IMR-90 (cell line): ENCODE measurements around the gene CTRL. TPM values are rescaled to one million over a fixed set of nuclear protein-coding genes. Genes with fewer than 3 reads are reported as not detected.

ENCODE experiments used
- ATAC-seq: fragments of 200-7000 bp; cut with Tn5 transposase; 2 replicates; pipeline ENCODE4 v1.9.1; 2020; ENCODE audit warnings: low read depth, mild to moderate bottlenecking, moderate library complexity
- BruUV-seq: library from RNA; stranded (reverse); fragments of 400-500 nt; replicated peaks from 2 replicates; lab custom pipeline; 2021; lab: Mats Ljungman, UMichigan
- CTCF ChIA-PET: fragments of 300-600 bp; formaldehyde crosslinking; extraction: SDS; loops from one replicate; lab custom pipeline; 2021; ENCODE audit warnings: antibody characterized with exemption; lab: Yijun Ruan, JAX
- POLR2A ChIA-PET: fragments of 300-600 bp; sonication (Branson Sonifier 250); formaldehyde crosslinking; loops from one replicate; lab custom pipeline; 2022; ENCODE audit warnings: antibody characterized with exemption; ENCODE audit not compliant: unreplicated experiment; lab: Charles Lee
- DNase-seq: peaks from one replicate; pipeline ENCODE4 v3.0.0; 2013
- H2AFZ ChIP-seq: replicated peaks from 2 replicates; pipeline ENCODE3; 2013; ENCODE audit warnings: low read length, mild to moderate bottlenecking; ENCODE audit not compliant: poor library complexity
- H2AK5ac ChIP-seq: 2 replicates; pipeline ENCODE4 v1.6.1; 2013; ENCODE audit warnings: low read depth, low read length, inconsistent platforms
- H2AK9ac ChIP-seq: replicated peaks from 2 replicates; pipeline ENCODE3; 2013; ENCODE audit warnings: mild to moderate bottlenecking, low read depth, low read length, moderate library complexity; ENCODE audit not compliant: poor library complexity
- H2BK120ac ChIP-seq: 2 replicates; pipeline ENCODE4 v1.6.1; 2013; ENCODE audit warnings: low read depth, low read length, inconsistent platforms
- H2BK15ac ChIP-seq: 3 replicates; pipeline ENCODE4 v1.6.1; 2013; ENCODE audit warnings: low read depth, low read length, inconsistent platforms
- H2BK20ac ChIP-seq: 2 replicates; pipeline ENCODE4 v1.6.1; 2013; ENCODE audit warnings: low read depth, mild to moderate bottlenecking, inconsistent platforms, low read length, moderate library complexity
- H2BK5ac ChIP-seq: 2 replicates; pipeline ENCODE4 v1.6.1; 2013; ENCODE audit warnings: mild to moderate bottlenecking, low read depth, low read length, inconsistent platforms; ENCODE audit not compliant: poor library complexity, severe bottlenecking
- H3K14ac ChIP-seq: replicated peaks from 2 replicates; pipeline ENCODE4 v1.6.1; 2013; ENCODE audit warnings: low read depth, low read length, inconsistent platforms
- H3K18ac ChIP-seq: 2 replicates; pipeline ENCODE4 v1.6.1; 2013; ENCODE audit warnings: low read depth, low read length, control low read depth
- H3K23ac ChIP-seq: 2 replicates; pipeline ENCODE4 v1.6.1; 2013; ENCODE audit warnings: low read depth, low read length, inconsistent platforms
- H3K27ac ChIP-seq: 2 replicates; pipeline ENCODE4 v1.5.1; 2013; ENCODE audit warnings: mild to moderate bottlenecking, control low read depth, low read length; ENCODE audit not compliant: insufficient read depth
- H3K27me3 ChIP-seq: 2 replicates; pipeline ENCODE4 v1.6.1; 2013; ENCODE audit warnings: low read length; ENCODE audit not compliant: control insufficient read depth, insufficient read depth
- H3K36me3 ChIP-seq: 2 replicates; pipeline ENCODE4 v1.6.1; 2013; ENCODE audit warnings: low read length, mixed read lengths; ENCODE audit not compliant: control insufficient read depth, insufficient read depth
- H3K4ac ChIP-seq: 2 replicates; pipeline ENCODE4 v1.6.1; 2013; ENCODE audit warnings: low read depth, low read length, inconsistent platforms
- H3K4me1 ChIP-seq: 2 replicates; pipeline ENCODE4 v1.6.1; 2013; ENCODE audit warnings: low read length, mixed read lengths; ENCODE audit not compliant: control insufficient read depth, insufficient read depth
- H3K4me2 ChIP-seq: 2 replicates; pipeline ENCODE4 v1.6.1; 2013; ENCODE audit warnings: low read depth, mild to moderate bottlenecking, control low read depth, low read length, moderate library complexity
- H3K4me3 ChIP-seq: 2 replicates; pipeline ENCODE4 v1.5.1; 2013; ENCODE audit warnings: low read depth, mild to moderate bottlenecking, control low read depth, low read length, moderate library complexity; ENCODE audit not compliant: insufficient read depth
- H3K56ac ChIP-seq: 2 replicates; pipeline ENCODE4 v1.6.1; 2013; ENCODE audit warnings: low read length, inconsistent platforms; ENCODE audit not compliant: insufficient read depth; ENCODE audit errors: extremely low read depth
- H3K79me1 ChIP-seq, 2 experiments: 2 replicates each; pipeline ENCODE4 v1.6.1; 2013; ENCODE audit warnings: low read length in 2 of 2, inconsistent platforms in 1 of 2, low read depth in 1 of 2
- H3K9ac ChIP-seq: 2 replicates; pipeline ENCODE4 v1.6.1; 2013; ENCODE audit warnings: low read depth, low read length, control low read depth
- H3K9me1 ChIP-seq: 2 replicates; pipeline ENCODE4 v1.6.1; 2013; ENCODE audit warnings: low read length, inconsistent platforms; ENCODE audit not compliant: insufficient read depth
- H3K9me3 ChIP-seq: 2 replicates; pipeline ENCODE4 v1.6.1; 2013; ENCODE audit warnings: low read length; ENCODE audit not compliant: control insufficient read depth, insufficient read depth
- H4K20me1 ChIP-seq: 2 replicates; pipeline ENCODE4 v1.6.1; 2013; ENCODE audit warnings: low read length, inconsistent platforms; ENCODE audit not compliant: insufficient read depth
- H4K5ac ChIP-seq: 2 replicates; pipeline ENCODE4 v1.6.1; 2013; ENCODE audit warnings: mild to moderate bottlenecking, low read depth, low read length, control low read depth
- H4K8ac ChIP-seq, 2 experiments: 2 replicates each; pipeline ENCODE4 v1.6.1; 2013; ENCODE audit warnings: low read depth in 2 of 2, low read length in 2 of 2, control low read depth in 1 of 2, inconsistent platforms in 1 of 2
- H4K91ac ChIP-seq: 2 replicates; pipeline ENCODE4 v1.6.1; 2013; ENCODE audit warnings: low read depth, low read length, inconsistent platforms; ENCODE audit not compliant: insufficient read depth
- CEBPB ChIP-seq: IDR thresholded peaks from 2 replicates; pipeline ENCODE4 v1.6.1; 2012; ENCODE audit warnings: low read depth, low read length, improper control_type of control experiment
- CHD1 ChIP-seq: IDR thresholded peaks from 2 replicates; pipeline ENCODE4 v1.6.1; 2012; ENCODE audit warnings: low read depth, low read length, improper control_type of control experiment
- FOS ChIP-seq: fragments of 150-350 bp; IDR thresholded peaks from 2 replicates; pipeline ENCODE4 v1.6.1; 2016; ENCODE audit warnings: low read depth, low read length
- MAFK ChIP-seq: IDR thresholded peaks from 2 replicates; pipeline ENCODE4 v1.6.1; 2012; ENCODE audit warnings: low read depth, low read length, improper control_type of control experiment
- MXI1 ChIP-seq: IDR thresholded peaks from 2 replicates; pipeline ENCODE4 v1.6.1; 2012; ENCODE audit warnings: low read depth, mild to moderate bottlenecking, low read length, moderate library complexity, borderline replicate concordance
- NFE2L2 ChIP-seq: fragments of 150-350 bp; IDR thresholded peaks from 2 replicates; pipeline ENCODE4 v1.6.1; 2016; ENCODE audit warnings: low read depth, mild to moderate bottlenecking, low read length
- RCOR1 ChIP-seq: IDR thresholded peaks from 2 replicates; pipeline ENCODE4 v1.6.1; 2012; ENCODE audit warnings: mild to moderate bottlenecking, low read length, improper control_type of control experiment; ENCODE audit not compliant: insufficient replicate concordance
- SMC3 ChIP-seq: fragments of 150-350 bp; IDR thresholded peaks from 2 replicates; pipeline ENCODE4 v1.6.1; 2016; ENCODE audit warnings: low read depth, mild to moderate bottlenecking, antibody characterized with exemption, low read length, moderate library complexity
- WGBS, 2 experiments: methylation state at CpG; one replicate each; pipeline versions ENCODE4 v1.1.5 to v1.1.7; 2013; ENCODE audit warnings: missing lambda C conversion rate in 2 of 2; ENCODE audit not compliant: insufficient read length in 1 of 2; ENCODE audit errors: extremely low coverage in 2 of 2; 5-methylcytosine and 5-hydroxymethylcytosine counted together
- dilution Hi-C: fragments of 300-500 bp; cut with HindIII; formaldehyde crosslinking; loops from one replicate; pipeline ENCODE4 v1.14.3; 2018; ENCODE audit warnings: low sequenced_read_pairs; ENCODE audit not compliant: unreplicated experiment
- in situ Hi-C: fragments of 300-500 bp; cut with MboI; formaldehyde crosslinking; loops from 3 replicates; pipeline ENCODE4 v1.14.3; 2019; ENCODE audit warnings: low sequenced_read_pairs, inconsistent platforms, mixed read lengths
- intact Hi-C: fragments of 100-400 bp; cut with micrococcal nuclease; formaldehyde crosslinking; loops from 2 replicates; pipeline ENCODE4 v1.10.0; 2022
- polyA plus RNA-seq, 3 experiments: library from polyadenylated mRNA; depleted of rRNA; stranded (reverse); fragments of >200 nt; gene quantifications; 2 replicates each; pipeline ENCODE4 v1.2.3, GENCODE V29; 2012; ENCODE audit warnings: low replicate concordance in 1 of 3
- total RNA-seq: library from RNA; depleted of rRNA; stranded (reverse); fragments of >200 nt; gene quantifications from 2 replicates; pipeline ENCODE4 v1.2.3, GENCODE V29; 2012
- TF ChIP-seq, protein P1 (sequence below): conservative IDR thresholded peaks from 2 replicates; pipeline ENCODE4 v1.5.1; 2012; ENCODE audit warnings: mild to moderate bottlenecking, low read depth, low read length, improper control_type of control experiment
- TF ChIP-seq, protein P2 (sequence below): fragments of 150-350 bp; IDR thresholded peaks from 2 replicates; pipeline ENCODE4 v1.6.1; 2017; ENCODE audit warnings: mild to moderate bottlenecking, antibody characterized with exemption, low read length, low read depth
- TF ChIP-seq, protein P3 (sequence below): fragments of 150-350 bp; IDR thresholded peaks from 2 replicates; pipeline ENCODE4 v1.6.1; 2016; ENCODE audit warnings: low read depth, mild to moderate bottlenecking, low read length, moderate library complexity, borderline replicate concordance

The CTRL gene
- total and polyA plus RNA-seq, 2 of the 4 experiments (the other 2 are of a cell fraction): 0.18 to 1.1 TPM

DNA sequence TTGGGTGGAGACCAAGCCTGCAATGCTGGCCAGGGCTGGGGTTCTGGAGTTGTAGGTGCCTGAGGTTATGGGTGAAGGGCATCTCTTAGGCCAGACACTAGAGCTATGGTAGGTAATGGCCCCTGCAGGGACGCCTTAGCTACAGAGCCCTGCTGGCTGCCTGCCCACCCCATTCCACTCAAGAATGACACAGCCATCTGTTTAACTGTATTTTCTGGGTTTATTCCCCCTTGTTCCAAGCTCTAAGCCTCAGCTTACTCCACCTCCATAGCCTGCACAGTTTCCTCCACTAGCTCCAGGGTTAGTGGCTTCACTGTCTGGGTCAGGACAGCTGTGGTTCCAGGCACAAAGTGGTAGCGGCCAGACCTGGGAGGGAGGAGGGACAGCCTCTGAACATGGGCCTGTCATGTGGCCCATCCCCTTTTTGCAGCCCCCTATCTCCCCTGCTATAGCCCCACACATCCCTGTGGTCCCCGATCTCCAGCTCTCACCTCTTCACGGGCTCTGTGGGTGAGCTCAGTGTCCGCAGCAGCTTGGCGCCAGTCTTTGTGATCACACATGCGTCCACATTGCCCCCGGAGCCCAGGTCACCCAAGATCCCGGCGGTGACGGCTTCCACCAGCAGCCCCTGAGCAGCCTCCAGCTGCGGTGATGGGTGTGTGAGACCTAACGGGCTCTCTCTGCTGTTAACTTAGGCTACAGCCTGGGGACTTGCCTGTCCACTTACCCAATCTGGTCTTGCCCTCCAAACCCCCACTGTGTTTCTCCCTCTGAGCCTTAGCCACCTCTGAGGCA is 2.8 kb upstream of the CTRL start:
- Histone ChIP-seq H3K23ac (peak overlapping the region; percentile 72), H4K8ac (peak overlapping the region; percentile 89 to 97; a peak in 2 of 4 replicates), H3K36me3 (peaks cover 15% of the 10 kb centered on the region), H3K4me1 (peaks cover 11% of the 10 kb centered on the region), H3K4ac (0 out of 2 replicates have a peak overlapping the region, but pooled peaks have one; percentile 7), H3K14ac (peak overlapping the region; percentile 43; the same call in 1 of the 2 replicates), H3K27me3 (no peaks in the 10 kb centered on the region), H2BK120ac (no peak overlapping the region), H2BK5ac (no peak overlapping the region), H3K27ac (no peak overlapping the region; the same call in 1 of the 2 replicates), H4K91ac (no peak overlapping the region; the same call in 1 of the 2 replicates), H4K5ac (0 out of 2 replicates have a peak overlapping the region, but pooled peaks have one; percentile 83), H3K79me1 (peaks cover 9 to 41% of the 10 kb centered on the region in 2 experiments; a peak in 3 of 4 replicates), H4K20me1 (peaks cover 4% of the 10 kb centered on the region), H3K4me2 (peak overlapping the region; percentile 94), H2AK9ac (peak overlapping the region; percentile 99), H3K9me3 (no peaks in the 10 kb centered on the region), H3K4me3 (peak overlapping the region; percentile 94), H3K56ac (no peak overlapping the region; the same call in 1 of the 2 replicates), H2AFZ (peak overlapping the region; percentile 99), H3K18ac (no peak overlapping the region), H2BK20ac (no peak overlapping the region), H2BK15ac (no peak overlapping the region), H3K9me1 (peaks cover 12% of the 10 kb centered on the region), H2AK5ac (peak overlapping the region; percentile 38), H3K9ac (peak overlapping the region; percentile 64)
- CTCF ChIA-PET: interaction anchor here (0.6 to 3.0 kb wide), 3 partner anchors 79 to 212 kb away, joined by 3 to 16 read pairs (median 4); no protein-coding TSS in a partner anchor
- dilution Hi-C loops: no loop called here
- in situ Hi-C loops: loop anchor here (25.0 kb wide), 1 partner anchor 397 kb away; the partner anchor contains the start of gene RIPOR1
- ATAC-seq: peak; percentile 0; the same call in 1 of the 2 replicates
- no TSS peak for BruUV-seq
- TF ChIP-seq NFE2L2 (no peak), SMC3 (no peak), MXI1 (no peak), CEBPB (no peak), RCOR1 (no peak), CHD1 (no peak), FOS (no peak), MAFK (no peak)
- TF ChIP-seq, protein P1, sequence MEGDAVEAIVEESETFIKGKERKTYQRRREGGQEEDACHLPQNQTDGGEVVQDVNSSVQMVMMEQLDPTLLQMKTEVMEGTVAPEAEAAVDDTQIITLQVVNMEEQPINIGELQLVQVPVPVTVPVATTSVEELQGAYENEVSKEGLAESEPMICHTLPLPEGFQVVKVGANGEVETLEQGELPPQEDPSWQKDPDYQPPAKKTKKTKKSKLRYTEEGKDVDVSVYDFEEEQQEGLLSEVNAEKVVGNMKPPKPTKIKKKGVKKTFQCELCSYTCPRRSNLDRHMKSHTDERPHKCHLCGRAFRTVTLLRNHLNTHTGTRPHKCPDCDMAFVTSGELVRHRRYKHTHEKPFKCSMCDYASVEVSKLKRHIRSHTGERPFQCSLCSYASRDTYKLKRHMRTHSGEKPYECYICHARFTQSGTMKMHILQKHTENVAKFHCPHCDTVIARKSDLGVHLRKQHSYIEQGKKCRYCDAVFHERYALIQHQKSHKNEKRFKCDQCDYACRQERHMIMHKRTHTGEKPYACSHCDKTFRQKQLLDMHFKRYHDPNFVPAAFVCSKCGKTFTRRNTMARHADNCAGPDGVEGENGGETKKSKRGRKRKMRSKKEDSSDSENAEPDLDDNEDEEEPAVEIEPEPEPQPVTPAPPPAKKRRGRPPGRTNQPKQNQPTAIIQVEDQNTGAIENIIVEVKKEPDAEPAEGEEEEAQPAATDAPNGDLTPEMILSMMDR: no peak
- TF ChIP-seq, protein P2, sequence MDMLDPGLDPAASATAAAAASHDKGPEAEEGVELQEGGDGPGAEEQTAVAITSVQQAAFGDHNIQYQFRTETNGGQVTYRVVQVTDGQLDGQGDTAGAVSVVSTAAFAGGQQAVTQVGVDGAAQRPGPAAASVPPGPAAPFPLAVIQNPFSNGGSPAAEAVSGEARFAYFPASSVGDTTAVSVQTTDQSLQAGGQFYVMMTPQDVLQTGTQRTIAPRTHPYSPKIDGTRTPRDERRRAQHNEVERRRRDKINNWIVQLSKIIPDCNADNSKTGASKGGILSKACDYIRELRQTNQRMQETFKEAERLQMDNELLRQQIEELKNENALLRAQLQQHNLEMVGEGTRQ: no peak
- TF ChIP-seq, protein P3, sequence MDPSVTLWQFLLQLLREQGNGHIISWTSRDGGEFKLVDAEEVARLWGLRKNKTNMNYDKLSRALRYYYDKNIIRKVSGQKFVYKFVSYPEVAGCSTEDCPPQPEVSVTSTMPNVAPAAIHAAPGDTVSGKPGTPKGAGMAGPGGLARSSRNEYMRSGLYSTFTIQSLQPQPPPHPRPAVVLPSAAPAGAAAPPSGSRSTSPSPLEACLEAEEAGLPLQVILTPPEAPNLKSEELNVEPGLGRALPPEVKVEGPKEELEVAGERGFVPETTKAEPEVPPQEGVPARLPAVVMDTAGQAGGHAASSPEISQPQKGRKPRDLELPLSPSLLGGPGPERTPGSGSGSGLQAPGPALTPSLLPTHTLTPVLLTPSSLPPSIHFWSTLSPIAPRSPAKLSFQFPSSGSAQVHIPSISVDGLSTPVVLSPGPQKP: no peak
- no peak for DNase-seq
- POLR2A ChIA-PET: interaction anchor here (0.5 kb wide), 1 partner anchor 132 kb away, joined by 3 read pairs; no protein-coding TSS in a partner anchor
- intact Hi-C loops: loop anchor here (1.0 to 5.0 kb wide), 2 partner anchors 106 to 372 kb away; partner anchors contain the start of gene CTCF
- 33% methylated on average over 3 of the region's 13 CpGs; no CpG with 5 or more reads in 1 of the 2 experiments for WGBS, 2 experiments
